ENCODE data around the gene IGSF6. TPM values are rescaled to one million over a fixed set of nuclear protein-coding genes. Genes with fewer than 3 reads are reported as not detected.

The IGSF6 gene
- total and polyA plus RNA-seq, 9 of the 15 experiments (the other 6 are each of a cell fraction or from before 2014, with no cell fraction given), result 0.07 TPM; not detected in 8

GRCh38 chr16:21600031-21600773, 52.2 kb downstream of the IGSF6 start (continued):
- no peak for TF ChIP-seq EZH2 (IDR thresholded peaks at IDR 0.05; ENCODE audit: borderline replicate concordance, low read depth, low read length)
- TF ChIP-seq, protein P1, sequence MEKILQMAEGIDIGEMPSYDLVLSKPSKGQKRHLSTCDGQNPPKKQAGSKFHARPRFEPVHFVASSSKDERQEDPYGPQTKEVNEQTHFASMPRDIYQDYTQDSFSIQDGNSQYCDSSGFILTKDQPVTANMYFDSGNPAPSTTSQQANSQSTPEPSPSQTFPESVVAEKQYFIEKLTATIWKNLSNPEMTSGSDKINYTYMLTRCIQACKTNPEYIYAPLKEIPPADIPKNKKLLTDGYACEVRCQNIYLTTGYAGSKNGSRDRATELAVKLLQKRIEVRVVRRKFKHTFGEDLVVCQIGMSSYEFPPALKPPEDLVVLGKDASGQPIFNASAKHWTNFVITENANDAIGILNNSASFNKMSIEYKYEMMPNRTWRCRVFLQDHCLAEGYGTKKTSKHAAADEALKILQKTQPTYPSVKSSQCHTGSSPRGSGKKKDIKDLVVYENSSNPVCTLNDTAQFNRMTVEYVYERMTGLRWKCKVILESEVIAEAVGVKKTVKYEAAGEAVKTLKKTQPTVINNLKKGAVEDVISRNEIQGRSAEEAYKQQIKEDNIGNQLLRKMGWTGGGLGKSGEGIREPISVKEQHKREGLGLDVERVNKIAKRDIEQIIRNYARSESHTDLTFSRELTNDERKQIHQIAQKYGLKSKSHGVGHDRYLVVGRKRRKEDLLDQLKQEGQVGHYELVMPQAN (IDR thresholded peaks at IDR 0.05; ENCODE audit: borderline replicate concordance), result peak; percentile 39; the same call in 1 of the 2 replicates
- no peak for TF ChIP-seq STAG1 (CRISPR knock-in tag; IDR thresholded peaks at IDR 0.05; ENCODE audit: borderline replicate concordance)
- peak in 1 of 3 experiments; percentile 41 for TF ChIP-seq YY1 (IDR thresholded peaks at IDR 0.05; ENCODE audit: borderline replicate concordance in 1 of 3, control insufficient read depth in 1 of 3, extremely low read depth in 1 of 3, insufficient read depth in 3 of 3, insufficient read length in 1 of 3, insufficient replicate concordance in 2 of 3, low read depth in 1 of 3, low read length in 2 of 3)
- peak in 1 of 2 experiments; percentile 55; a peak in 1 of 4 replicates for TF ChIP-seq MLLT1 (IDR thresholded peaks at IDR 0.05)
- peak; percentile 87 for TF ChIP-seq HMBOX1 (IDR thresholded peaks at IDR 0.05)
- peak; percentile 60 for TF ChIP-seq L3MBTL2 (IDR thresholded peaks at IDR 0.05)
- TF ChIP-seq SMARCE1 (IDR thresholded peaks at IDR 0.05), result peak; percentile 46; the same call in 1 of the 2 replicates
- TF ChIP-seq ZEB2 (IDR thresholded peaks at IDR 0.05), result 0 out of 2 replicates have a peak, but pooled peaks have one; percentile 44
- TF ChIP-seq HDAC1 (IDR thresholded peaks at IDR 0.05), result peak in 1 of 2 experiments; percentile 55; a peak in 1 of 4 replicates
- TF ChIP-seq CTCF (IDR thresholded peaks at IDR 0.05 in 2 of 3, conservative IDR thresholded peaks at IDR 0.05 in 1 of 3; ENCODE audit: insufficient read depth in 2 of 3, low read depth in 1 of 3, low read length in 3 of 3), result 0 out of 6 replicates have a peak, but pooled peaks of 1 of the 3 experiments have one; percentile 9
- peak; percentile 38 for TF ChIP-seq SAP30 (IDR thresholded peaks at IDR 0.05; ENCODE audit: borderline replicate concordance, insufficient read depth, low read depth, low read length, poor library complexity, severe bottlenecking)
- TF ChIP-seq FOXA1 (IDR thresholded peaks at IDR 0.05; ENCODE audit: borderline replicate concordance), result no peak
- no peak for TF ChIP-seq RAD21 (CRISPR knock-in tag; conservative IDR thresholded peaks at IDR 0.05 in 1 of 2, IDR thresholded peaks at IDR 0.05 in 1 of 2)
- TF ChIP-seq PKNOX1 (IDR thresholded peaks at IDR 0.05), result peak; percentile 55
- peak; percentile 70 for TF ChIP-seq RBBP5 (IDR thresholded peaks at IDR 0.05; ENCODE audit: borderline replicate concordance, insufficient read depth, low read length, poor library complexity, severe bottlenecking)
- no peak for TF ChIP-seq NEUROD1 (IDR thresholded peaks at IDR 0.05; ENCODE audit: borderline replicate concordance, low read depth, low read length, partially characterized antibody)
